ENCODE measurements around the gene KIF26A. TPM values are rescaled to one million over a fixed set of nuclear protein-coding genes. Genes with fewer than 3 reads are reported as not detected.

The KIF26A gene
- polyA plus RNA-seq, 1 experiment = 0.10 TPM

- CTCF ChIA-PET = no interaction called here
- no peak for DNase-seq (ENCODE audit: low read depth)
- H3K27me3 ChIP-seq (ENCODE audit: control insufficient read depth, insufficient read depth, low read length) = peaks cover 19% of the 10 kb centered on the region
- no peaks in the 10 kb centered on the region for H3K36me3 ChIP-seq (ENCODE audit: control insufficient read depth, insufficient read depth, low read length)
- no peak overlapping the region for H3K4me3 ChIP-seq (ENCODE audit: low read depth, low read length)
- POLR2A ChIA-PET = no interaction called here
- TF ChIP-seq CTCF (IDR thresholded peaks at IDR 0.05; ENCODE audit: insufficient read depth, low read depth, low read length) = no peak
Observed at GRCh38 chr14:104133496-104133895, 4.9 kb upstream of the KIF26A start.

- Histone ChIP-seq H3K4me3 (ENCODE audit: low read depth, low read length) (no peak overlapping the region), H3K36me3 (ENCODE audit: control insufficient read depth, insufficient read depth, low read length) (no peaks in the 10 kb centered on the region), H3K27me3 (ENCODE audit: control insufficient read depth, insufficient read depth, low read length) (peaks cover 22% of the 10 kb centered on the region)
- CTCF ChIA-PET = interaction anchor here (0.7 kb wide), 1 partner anchor 432 kb away, joined by 3 read pairs; no protein-coding TSS in a partner anchor
- no peak for TF ChIP-seq CTCF (IDR thresholded peaks at IDR 0.05; ENCODE audit: insufficient read depth, low read depth, low read length)
- DNase-seq (ENCODE audit: low read depth) = no peak
- POLR2A ChIA-PET = no interaction called here
Observed at GRCh38 chr14:104134061-104134965, 4.1 kb upstream of the KIF26A start.

GRCh38 chr14:104135121-104135903 lies 3.1 kb upstream of the KIF26A start:
- DNase-seq (ENCODE audit: low read depth) = no peak
- Histone ChIP-seq H3K36me3 (ENCODE audit: control insufficient read depth, insufficient read depth, low read length) (no peaks in the 10 kb centered on the region), H3K4me3 (ENCODE audit: low read depth, low read length) (no peak overlapping the region), H3K27me3 (ENCODE audit: control insufficient read depth, insufficient read depth, low read length) (peaks cover 25% of the 10 kb centered on the region)
- TF ChIP-seq CTCF (IDR thresholded peaks at IDR 0.05; ENCODE audit: insufficient read depth, low read depth, low read length) = no peak
- ChIA-PET CTCF (no interaction called here), POLR2A (no interaction called here)

- Histone ChIP-seq H3K4me3 (ENCODE audit: low read depth, low read length) (no peak overlapping the region), H3K36me3 (ENCODE audit: control insufficient read depth, insufficient read depth, low read length) (no peaks in the 10 kb centered on the region), H3K27me3 (ENCODE audit: control insufficient read depth, insufficient read depth, low read length) (peaks cover 25% of the 10 kb centered on the region)
- POLR2A ChIA-PET = no interaction called here
- no peak for TF ChIP-seq CTCF (IDR thresholded peaks at IDR 0.05; ENCODE audit: insufficient read depth, low read depth, low read length)
- DNase-seq (ENCODE audit: low read depth) = no peak
- CTCF ChIA-PET = no interaction called here
Observed at GRCh38 chr14:104135904-104136471, 2.4 kb upstream of the KIF26A start.
